A549 (cell line): ENCODE data around the gene EVPL. TPM values are rescaled to one million over a fixed set of nuclear protein-coding genes. Genes with fewer than 3 reads are reported as not detected.
"Not testable (repeated sequence)": the region's sequence is repeated elsewhere in the genome, so short reads cannot be mapped to it uniquely, and the experiment has no call there.

Experiments
- ATAC-seq, 2 experiments: fragments of 200-7000 bp in 1 of 2; fragments of >200 bp in 1 of 2; cut with Nextera tagmentation in 1 of 2; cut with Tn5 transposase in 1 of 2; 3 replicates each; pipeline versions ENCODE4 v1.8.0 to v1.9.1; 2018 to 2020; ENCODE audit warnings: mild to moderate bottlenecking in 1 of 2, moderate library complexity in 1 of 2
- CTCF ChIA-PET: fragments of 300-600 bp; sonication (Branson Sonifier 250); formaldehyde crosslinking; extraction: SDS; loops from one replicate; lab custom pipeline; 2021; ENCODE audit warnings: antibody characterized with exemption, inconsistent platforms; lab: Yijun Ruan, JAX
- POLR2A ChIA-PET: fragments of 350-600 bp; formaldehyde crosslinking; extraction: SDS; loops from one replicate; lab custom pipeline; 2021; ENCODE audit warnings: antibody characterized with exemption, inconsistent platforms; lab: Yijun Ruan, JAX
- DNase-seq, 2 experiments: peaks; one replicate each; pipeline versions ENCODE4 v3.0.0 to v3.0.0-alpha.2; 2011 to 2016; ENCODE audit warnings: low read depth in 1 of 2, low spot score in 1 of 2
- FAIRE-seq: peaks from 2 replicates; lab custom pipeline; 2011; peaks lifted over from hg19 to GRCh38; lab: Jason Lieb, UNC
- H3K27ac ChIP-seq, 2 experiments: fragments of >200 bp; sonication (Bioruptor Twin); formaldehyde crosslinking; 3 replicates each; pipeline ENCODE4 v1.5.1; 2016 to 2017
- H3K4me1 ChIP-seq: fragments of >200 bp; sonication (Bioruptor Twin); formaldehyde crosslinking; 3 replicates; pipeline ENCODE4 v1.6.1; 2016
- H3K4me2 ChIP-seq: fragments of >200 bp; sonication (Bioruptor Twin); formaldehyde crosslinking; 3 replicates; pipeline ENCODE4 v1.6.1; 2016
- H3K4me3 ChIP-seq: fragments of >200 bp; sonication (Bioruptor Twin); formaldehyde crosslinking; 3 replicates; pipeline ENCODE4 v1.5.1; 2016
- H3K9me3 ChIP-seq: fragments of >200 bp; sonication (Bioruptor Twin); formaldehyde crosslinking; 3 replicates; pipeline ENCODE4 v1.6.1; 2016
- BHLHE40 ChIP-seq: IDR thresholded peaks from 2 replicates; pipeline ENCODE4 v1.6.1; 2012; ENCODE audit warnings: low read depth, low read length, inconsistent platforms
- CBX8 ChIP-seq: fragments of 200-600 bp; sonication (generic); IDR thresholded peaks from 2 replicates; pipeline ENCODE4 v1.6.1; 2016
- CEBPB ChIP-seq, 2 experiments: fragments of >200 bp in 1 of 2; sonication (Bioruptor Twin) in 1 of 2; formaldehyde crosslinking in 1 of 2; IDR thresholded peaks; 2 replicates each; pipeline ENCODE4 v1.6.1; 2012 to 2016
- EHF ChIP-seq: fragments of 250-450 bp; sonication (Bioruptor Pico); IDR thresholded peaks from 2 replicates; pipeline ENCODE4 v1.5.0; 2020; ENCODE audit warnings: mild to moderate bottlenecking
- ESRRA ChIP-seq: fragments of 150-350 bp; IDR thresholded peaks from 2 replicates; pipeline ENCODE4 v1.6.1; 2014; ENCODE audit warnings: mild to moderate bottlenecking, low read length, borderline replicate concordance
- GATA3 ChIP-seq: IDR thresholded peaks from 2 replicates; pipeline ENCODE4 v1.6.1; 2012; ENCODE audit warnings: borderline replicate concordance
- HDAC2 ChIP-seq: fragments of 200-600 bp; sonication (generic); IDR thresholded peaks from 2 replicates; pipeline ENCODE4 v1.6.1; 2016
- HEYL ChIP-seq: fragments of 250-450 bp; sonication (Bioruptor Pico); IDR thresholded peaks from 2 replicates; pipeline ENCODE4 v1.8.0; 2021; ENCODE audit warnings: mild to moderate bottlenecking, moderate library complexity
- HOXB13 ChIP-seq: fragments of 250-450 bp; sonication (Bioruptor Pico); IDR thresholded peaks from 2 replicates; pipeline ENCODE4 v1.5.0; 2020; ENCODE audit warnings: low read depth, mild to moderate bottlenecking, moderate library complexity
- JUN ChIP-seq, 2 experiments: fragments of >200 bp; sonication (Bioruptor Twin); formaldehyde crosslinking; IDR thresholded peaks; 2 replicates in 1 of 2; 3 replicates in 1 of 2; pipeline ENCODE4 v1.6.1; 2016 to 2017
- JUNB ChIP-seq: fragments of >200 bp; sonication (Bioruptor Twin); formaldehyde crosslinking; IDR thresholded peaks from 2 replicates; pipeline ENCODE4 v1.6.1; 2016
- MAFK ChIP-seq: fragments of 450-650 bp; IDR thresholded peaks from 2 replicates; pipeline ENCODE4 v1.6.1; 2014; ENCODE audit not compliant: partially characterized antibody
- MAZ ChIP-seq: fragments of 150-350 bp; IDR thresholded peaks from 2 replicates; pipeline ENCODE4 v1.6.1; 2014; ENCODE audit warnings: antibody characterized with exemption, low read depth, low read length, borderline replicate concordance
- NFE2L2 ChIP-seq: fragments of 150-350 bp; conservative IDR thresholded peaks from 2 replicates; pipeline ENCODE4 v1.6.1; 2014; ENCODE audit warnings: low read length
- NPAS2 ChIP-seq: fragments of 250-450 bp; sonication (Bioruptor Pico); IDR thresholded peaks from 2 replicates; pipeline ENCODE4 v1.8.0; 2022; ENCODE audit warnings: mild to moderate bottlenecking, moderate library complexity, borderline replicate concordance
- NR3C1 ChIP-seq: fragments of >200 bp; sonication (Bioruptor Twin); formaldehyde crosslinking; IDR thresholded peaks from 3 replicates; pipeline ENCODE4 v1.6.1; 2017
- POLR2A ChIP-seq: IDR thresholded peaks from 2 replicates; pipeline ENCODE4 v1.6.1; 2012; ENCODE audit warnings: mild to moderate bottlenecking, low read length
- RAD21 ChIP-seq, 2 experiments: fragments of >200 bp in 1 of 2; sonication (Bioruptor Twin) in 1 of 2; formaldehyde crosslinking in 1 of 2; IDR thresholded peaks in 1 of 2; conservative IDR thresholded peaks in 1 of 2; 2 replicates in 1 of 2; 3 replicates in 1 of 2; pipeline ENCODE4 v1.6.1; 2012 to 2018; ENCODE audit warnings: inconsistent platforms in 1 of 2
- RARB ChIP-seq: fragments of 250-450 bp; sonication (Bioruptor Pico); IDR thresholded peaks from 2 replicates; pipeline ENCODE4 v1.8.0; 2021; ENCODE audit warnings: mild to moderate bottlenecking, moderate library complexity
- RFX5 ChIP-seq: fragments of 450-650 bp; IDR thresholded peaks from 2 replicates; pipeline ENCODE4 v1.7.1; 2014; ENCODE audit warnings: antibody characterized with exemption, mild to moderate bottlenecking, moderate library complexity
- RNF2 ChIP-seq: fragments of 200-600 bp; sonication (generic); IDR thresholded peaks from 2 replicates; pipeline ENCODE4 v1.6.1; 2016; ENCODE audit warnings: low read depth, mild to moderate bottlenecking, antibody characterized with exemption, moderate library complexity, borderline replicate concordance
- TP53 ChIP-seq: fragments of 250-450 bp; sonication (Bioruptor Pico); IDR thresholded peaks from 2 replicates; pipeline ENCODE4 v1.5.0; 2021; ENCODE audit warnings: mild to moderate bottlenecking, moderate library complexity
- ZC3H11A ChIP-seq: fragments of 450-650 bp; IDR thresholded peaks from 2 replicates; pipeline ENCODE4 v1.6.1; 2014; ENCODE audit warnings: antibody characterized with exemption, mild to moderate bottlenecking
- ZNF302 ChIP-seq: fragments of 250-450 bp; sonication (Bioruptor Pico); IDR thresholded peaks from 2 replicates; pipeline ENCODE4 v1.9.0; 2021; ENCODE audit warnings: inconsistent platforms, mild to moderate bottlenecking, moderate library complexity
- WGBS: methylation state at CpG from one replicate; pipeline ENCODE4 v1.1.6; 2017; ENCODE audit errors: missing lambda C conversion rate; 5-methylcytosine and 5-hydroxymethylcytosine counted together
- polyA plus RNA-seq, 4 experiments: library from polyadenylated mRNA; depleted of rRNA in 3 of 4; stranded (reverse); fragments of >200 nt; fragmentation: RNase III in 1 of 4; extraction: RNeasy Plus Mini Kit Qiagen cat#74134 plus additional on column Dnase treatment in 1 of 4; gene quantifications; 2 replicates in 3 of 4; 3 replicates in 1 of 4; pipeline ENCODE4 v1.2.3, GENCODE V29; 2011 to 2017
- TF ChIP-seq, protein P1 (sequence below): fragments of 450-650 bp; IDR thresholded peaks from 2 replicates; pipeline ENCODE4 v1.6.1; 2014; ENCODE audit warnings: antibody characterized with exemption
- TF ChIP-seq, protein P2 (sequence below): IDR thresholded peaks from 2 replicates; pipeline ENCODE4 v1.6.1; 2012; ENCODE audit warnings: low read depth, borderline replicate concordance
- TF ChIP-seq, protein P3 (sequence below): fragments of 250-450 bp; sonication (Bioruptor Pico); IDR thresholded peaks from 2 replicates; pipeline ENCODE4 v1.5.0; 2021; ENCODE audit warnings: mild to moderate bottlenecking, moderate library complexity, borderline replicate concordance
- TF ChIP-seq, protein P4 (sequence below): fragments of >200 bp; sonication (Bioruptor Twin); formaldehyde crosslinking; IDR thresholded peaks from 2 replicates; pipeline ENCODE4 v1.6.1; 2016

EVPL gene
- polyA plus RNA-seq, 2 of the 4 experiments (the other 2 are of a cell fraction): 4.1 to 13.9 TPM

DNA sequence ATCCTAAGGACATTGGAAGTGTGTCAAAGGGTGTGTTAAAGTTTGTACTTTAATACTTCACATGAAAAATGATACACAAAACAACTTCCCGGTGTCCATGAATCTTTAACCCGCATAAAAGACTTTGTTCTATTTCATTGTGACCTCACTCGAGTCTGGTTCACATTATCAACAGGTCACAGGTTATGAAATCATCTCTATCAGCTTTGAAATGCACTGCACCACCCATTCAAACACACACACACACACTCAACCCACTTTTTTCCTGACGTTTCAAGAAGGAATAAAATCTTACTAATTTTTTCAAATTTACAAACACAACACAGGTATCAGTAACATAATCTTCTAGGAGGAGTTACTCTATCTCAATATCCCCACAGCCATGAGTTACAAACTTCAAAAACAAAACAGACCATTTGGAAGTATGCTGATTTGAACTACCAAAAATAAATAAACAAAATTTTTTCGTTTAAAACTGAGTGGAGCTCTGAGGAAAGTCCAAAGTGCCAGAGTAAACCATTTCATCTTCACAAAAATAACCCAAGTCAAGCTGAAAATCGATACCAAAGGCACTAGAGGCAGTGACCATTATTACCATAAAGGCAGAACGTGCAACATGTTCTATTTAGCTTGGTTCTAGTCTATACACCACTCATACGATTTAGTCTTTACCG, 50.8 kb downstream of the EVPL start:
- FAIRE-seq: no peak

DNA sequence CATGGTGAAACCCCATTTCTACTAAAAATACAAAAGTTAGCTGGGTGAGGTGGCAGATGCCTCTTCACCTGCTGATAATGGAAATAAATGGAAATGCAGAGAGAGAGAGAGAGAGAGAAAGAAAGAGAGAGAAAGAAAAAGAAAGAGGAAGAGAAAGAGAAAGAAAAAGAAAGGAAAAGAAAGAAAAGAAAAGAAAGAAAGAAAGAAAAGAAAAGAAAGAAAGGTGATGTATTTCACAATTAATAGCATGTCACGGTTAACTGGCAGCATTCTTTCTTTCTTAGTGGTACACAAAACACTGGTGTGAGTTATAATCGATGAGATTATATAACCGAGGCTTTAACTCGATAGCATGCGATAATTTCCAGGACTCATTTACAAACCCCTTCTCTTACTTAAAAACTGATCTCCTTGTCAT, 51.3 kb downstream of the EVPL start:
- TF ChIP-seq ZNF302 (CRISPR knock-in tag): no peak
- no peak for TF ChIP-seq NR3C1
- no peak for TF ChIP-seq POLR2A
- no peak for TF ChIP-seq BHLHE40
- no peak for TF ChIP-seq TP53 (CRISPR knock-in tag)
- TF ChIP-seq, protein P1, sequence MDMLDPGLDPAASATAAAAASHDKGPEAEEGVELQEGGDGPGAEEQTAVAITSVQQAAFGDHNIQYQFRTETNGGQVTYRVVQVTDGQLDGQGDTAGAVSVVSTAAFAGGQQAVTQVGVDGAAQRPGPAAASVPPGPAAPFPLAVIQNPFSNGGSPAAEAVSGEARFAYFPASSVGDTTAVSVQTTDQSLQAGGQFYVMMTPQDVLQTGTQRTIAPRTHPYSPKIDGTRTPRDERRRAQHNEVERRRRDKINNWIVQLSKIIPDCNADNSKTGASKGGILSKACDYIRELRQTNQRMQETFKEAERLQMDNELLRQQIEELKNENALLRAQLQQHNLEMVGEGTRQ: no peak
- TF ChIP-seq ESRRA: no peak
- TF ChIP-seq GATA3: no peak
- no peak for TF ChIP-seq RAD21 (conservative IDR thresholded peaks at IDR 0.05 in 1 of 2, IDR thresholded peaks at IDR 0.05 in 1 of 2)
- TF ChIP-seq NPAS2 (CRISPR knock-in tag): no peak
- no peak for TF ChIP-seq EHF (CRISPR knock-in tag)
- no peak for TF ChIP-seq CEBPB (IDR thresholded peaks at IDR 0.05)
- TF ChIP-seq MAFK: no peak
- no peak for TF ChIP-seq JUNB
- no peak for TF ChIP-seq HEYL
- TF ChIP-seq, protein P2, sequence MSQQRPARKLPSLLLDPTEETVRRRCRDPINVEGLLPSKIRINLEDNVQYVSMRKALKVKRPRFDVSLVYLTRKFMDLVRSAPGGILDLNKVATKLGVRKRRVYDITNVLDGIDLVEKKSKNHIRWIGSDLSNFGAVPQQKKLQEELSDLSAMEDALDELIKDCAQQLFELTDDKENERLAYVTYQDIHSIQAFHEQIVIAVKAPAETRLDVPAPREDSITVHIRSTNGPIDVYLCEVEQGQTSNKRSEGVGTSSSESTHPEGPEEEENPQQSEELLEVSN: no peak
- FAIRE-seq (no peak), DNase-seq (no peak), ATAC-seq (no peak)
- ChIA-PET POLR2A (no interaction called here), CTCF (interaction anchor here (0.6 to 2.5 kb wide), 2 partner anchors 24 to 29 kb away, joined by 3 to 8 read pairs; no protein-coding TSS in a partner anchor)
- H3K4me3 ChIP-seq: no peak overlapping the region
- WGBS: 67% methylated on average over 5 of the region's 5 CpGs
- no peaks in the 10 kb centered on the region for H3K9me3 ChIP-seq
- H3K4me2 ChIP-seq: peak overlapping the region; percentile 50
- peaks cover 31% of the 10 kb centered on the region for H3K4me1 ChIP-seq
- peak overlapping the region in 1 of 2 experiments; percentile 0; a peak in 1 of 6 replicates for H3K27ac ChIP-seq

More for the DNA sequence above, 50.8 kb downstream of the EVPL start:
- peak overlapping the region; percentile 50 for H3K4me2 ChIP-seq
- H3K27ac ChIP-seq: peak overlapping the region in 1 of 2 experiments; percentile 0; a peak in 1 of 6 replicates
- no peak overlapping the region for H3K4me3 ChIP-seq
- peak in 1 of 2 experiments; percentile 24 for DNase-seq
- WGBS: 34% methylated on average over 9 of the region's 9 CpGs
- H3K9me3 ChIP-seq: no peaks in the 10 kb centered on the region
- POLR2A ChIA-PET: no interaction called here
- CTCF ChIA-PET: interaction anchor here (0.6 to 2.5 kb wide), 5 partner anchors 8 to 303 kb away, joined by 3 to 8 read pairs (median 4); partner anchors contain the start of genes CDK3 and MRPL38
- TF ChIP-seq NPAS2 (CRISPR knock-in tag) (no peak), RFX5 (no peak), MAFK (no peak), NR3C1 (no peak), RNF2 (no peak), ZC3H11A (no peak), JUN (IDR thresholded peaks at IDR 0.05) (no peak), NFE2L2 (no peak), HDAC2 (no peak), HOXB13 (no peak), POLR2A (no peak), MAZ (no peak), CBX8 (no peak), RARB (no peak), RAD21 (conservative IDR thresholded peaks at IDR 0.05 in 1 of 2, IDR thresholded peaks at IDR 0.05 in 1 of 2) (no peak), TP53 (CRISPR knock-in tag) (no peak)
- TF ChIP-seq, protein P3, sequence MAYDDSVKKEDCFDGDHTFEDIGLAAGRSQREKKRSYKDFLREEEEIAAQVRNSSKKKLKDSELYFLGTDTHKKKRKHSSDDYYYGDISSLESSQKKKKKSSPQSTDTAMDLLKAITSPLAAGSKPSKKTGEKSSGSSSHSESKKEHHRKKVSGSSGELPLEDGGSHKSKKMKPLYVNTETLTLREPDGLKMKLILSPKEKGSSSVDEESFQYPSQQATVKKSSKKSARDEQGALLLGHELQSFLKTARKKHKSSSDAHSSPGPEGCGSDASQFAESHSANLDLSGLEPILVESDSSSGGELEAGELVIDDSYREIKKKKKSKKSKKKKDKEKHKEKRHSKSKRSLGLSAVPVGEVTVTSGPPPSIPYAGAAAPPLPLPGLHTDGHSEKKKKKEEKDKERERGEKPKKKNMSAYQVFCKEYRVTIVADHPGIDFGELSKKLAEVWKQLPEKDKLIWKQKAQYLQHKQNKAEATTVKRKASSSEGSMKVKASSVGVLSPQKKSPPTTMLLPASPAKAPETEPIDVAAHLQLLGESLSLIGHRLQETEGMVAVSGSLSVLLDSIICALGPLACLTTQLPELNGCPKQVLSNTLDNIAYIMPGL (CRISPR knock-in tag): no peak
- TF ChIP-seq, protein P1: no peak
- TF ChIP-seq, protein P4, sequence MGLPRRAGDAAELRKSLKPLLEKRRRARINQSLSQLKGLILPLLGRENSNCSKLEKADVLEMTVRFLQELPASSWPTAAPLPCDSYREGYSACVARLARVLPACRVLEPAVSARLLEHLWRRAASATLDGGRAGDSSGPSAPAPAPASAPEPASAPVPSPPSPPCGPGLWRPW: no peak
- TF ChIP-seq, all 56 proteins: peak for 0
- H3K4me1 ChIP-seq: peaks cover 31% of the 10 kb centered on the region
- no peak for ATAC-seq

DNA sequence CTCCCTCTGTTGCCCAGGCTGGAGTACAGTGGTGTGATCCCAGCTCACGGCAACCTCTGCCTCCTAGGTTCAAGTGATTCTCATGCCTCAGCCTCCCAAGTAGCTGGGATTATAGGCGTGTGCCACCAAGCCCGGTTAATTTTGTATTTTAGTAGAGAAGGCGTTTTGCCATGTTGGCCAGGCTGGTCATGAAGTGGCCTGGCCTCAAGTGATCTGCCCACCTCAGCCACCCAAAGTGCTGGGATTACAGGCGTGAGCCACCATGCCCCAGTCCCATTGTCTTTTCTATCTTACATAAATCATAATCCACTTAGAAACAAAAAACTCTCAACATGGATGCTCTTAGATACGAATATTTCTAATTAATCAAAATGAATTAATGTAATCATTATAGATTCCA, 51.9 kb downstream of the EVPL start:
- not testable (repeated sequence) for FAIRE-seq

More for the DNA sequence above, 51.9 kb downstream of the EVPL start:
- POLR2A ChIA-PET, H3K4me3 ChIP-seq, H3K27ac ChIP-seq, DNase-seq, H3K4me2 ChIP-seq, ATAC-seq, H3K9me3 ChIP-seq: not testable (repeated sequence)
- peaks cover 27% of the 10 kb centered on the region for H3K4me1 ChIP-seq
- CTCF ChIA-PET: interaction anchor here (0.6 to 2.5 kb wide), 3 partner anchors 25 to 70 kb away, joined by 3 to 8 read pairs (median 6); no protein-coding TSS in a partner anchor
- WGBS: 94% methylated on average over 6 of the region's 6 CpGs
